Kidney (tissue), 14 donors: ENCODE results near the gene TTLL11. TPM values are rescaled to one million over a fixed set of nuclear protein-coding genes. Genes with fewer than 3 reads are reported as not detected.

Source experiments
- DNase-seq, 5 donors: peaks; one replicate each; pipeline ENCODE4 v3.0.0-alpha.2; 2013 to 2020
- FAIRE-seq: peaks from 2 replicates; lab custom pipeline; 2012; peaks lifted over from hg19 to GRCh38; lab: Jason Lieb, UNC
- H3K27ac ChIP-seq, 2 donors: one replicate each; pipeline ENCODE4 v1.7.0; 2013; ENCODE audit warnings: low read depth in 2 of 2, low read length in 2 of 2, inconsistent platforms in 1 of 2
- H3K27me3 ChIP-seq: one replicate; pipeline ENCODE4 v1.7.1; 2013; ENCODE audit warnings: low read length, inconsistent platforms; ENCODE audit not compliant: control insufficient read depth, insufficient read depth
- H3K36me3 ChIP-seq, 3 donors: one replicate each; pipeline versions ENCODE4 v1.7.0 to v1.7.1; 2013; ENCODE audit warnings: low read length in 3 of 3, control low read depth in 1 of 3, inconsistent platforms in 1 of 3; ENCODE audit not compliant: insufficient read depth in 3 of 3, control insufficient read depth in 2 of 3
- H3K4me1 ChIP-seq, 3 donors: one replicate each; pipeline versions ENCODE4 v1.7.0 to v1.7.1; 2013; ENCODE audit warnings: low read length in 3 of 3, inconsistent platforms in 1 of 3, low read depth in 1 of 3; ENCODE audit not compliant: control insufficient read depth in 2 of 3, insufficient read depth in 2 of 3
- H3K4me3 ChIP-seq, 3 donors: one replicate each; pipeline versions ENCODE4 v1.7.0 to v1.8.1; 2013; ENCODE audit warnings: low read length in 3 of 3, control low read depth in 1 of 3, inconsistent platforms in 1 of 3
- H3K9ac ChIP-seq, 3 donors: one replicate each; pipeline versions ENCODE4 v1.7.0 to v1.7.1; 2013; ENCODE audit warnings: low read length in 3 of 3, control low read depth in 1 of 3, inconsistent platforms in 1 of 3
- H3K9me3 ChIP-seq, 3 donors: one replicate each; pipeline versions ENCODE4 v1.7.0 to v1.7.1; 2013; ENCODE audit warnings: low read length in 3 of 3, control low read depth in 1 of 3, inconsistent platforms in 1 of 3; ENCODE audit not compliant: control insufficient read depth in 2 of 3, insufficient read depth in 1 of 3
- CTCF ChIP-seq: IDR thresholded peaks from 3 replicates; pipeline ENCODE4 v1.5.1; 2012; ENCODE audit warnings: mild to moderate bottlenecking, moderate library complexity, borderline replicate concordance; ENCODE audit not compliant: insufficient read depth; ENCODE audit errors: extremely low read depth
- intact Hi-C: fragments of 100-400 bp; cut with DNase I; formaldehyde crosslinking; loops from one replicate; pipeline ENCODE4 v1.11.1; 2022
- polyA plus RNA-seq: library from polyadenylated mRNA; stranded (reverse); fragments of 350-450 nt; fragmentation: Illumina TruSeq; extraction: RNeasy Lipid Tissue Mini Kit (QIAGEN cat#74804); gene quantifications from one replicate; pipeline ENCODE4 v1.2.3, GENCODE V29; 2014; ENCODE audit warnings: low read depth, low replicate concordance; ENCODE audit not compliant: insufficient read depth
- total RNA-seq: library from RNA; stranded (reverse); fragmentation: NEBNext Ultra II Directional; extraction: Animal tissue kit (Norgen Biotek cat#: 25700); gene quantifications from one replicate; pipeline ENCODE4 v1.2.1, GENCODE V29; 2021
- donor health status: control.
- donor health status: control.
- donor health status: control.
- donor health status: control.
- donor health status: control.
- donor health status: DM: yes; HTN: yes; CAD: no.
- donor health status: Normal renal cell carcinoma (clear cell type).

TTLL11 gene
- total and polyA plus RNA-seq, 2 donors from 2014 or later: 2.3 to 10.0 TPM

- peaks cover 4 to 24% (median 19%) of the 10 kb centered on the region in 3 donors for H3K4me1 ChIP-seq
- TF ChIP-seq CTCF: no peak
- intact Hi-C loops: no loop called here
- peak in 3 of 5 donors; percentile 54 to 74 (median 72) for DNase-seq
- H3K27me3 ChIP-seq: no peaks in the 10 kb centered on the region
- FAIRE-seq: peak; percentile 96
- H3K9ac ChIP-seq: no peak overlapping the region
- H3K27ac ChIP-seq: peak overlapping the region; percentile 66 to 85
- no peaks in the 10 kb centered on the region for H3K36me3 ChIP-seq
- H3K4me3 ChIP-seq: peak overlapping the region in 1 of 3 donors; percentile 5
- H3K9me3 ChIP-seq: no peaks in the 10 kb centered on the region
Observed at GRCh38 chr9:121876255-121876654, 216.9 kb downstream of the TTLL11 start.

GRCh38 chr9:121874524-121874923 is 218.6 kb downstream of the TTLL11 start:
- H3K9me3 ChIP-seq: no peaks in the 10 kb centered on the region
- no peaks in the 10 kb centered on the region for H3K27me3 ChIP-seq
- H3K4me1 ChIP-seq: peaks cover 4 to 24% (median 19%) of the 10 kb centered on the region in 3 donors
- no peak overlapping the region for H3K4me3 ChIP-seq
- no peak overlapping the region for H3K27ac ChIP-seq
- FAIRE-seq (no peak), DNase-seq (no peak)
- H3K36me3 ChIP-seq: no peaks in the 10 kb centered on the region
- intact Hi-C loops: no loop called here
- TF ChIP-seq CTCF: no peak
- no peak overlapping the region for H3K9ac ChIP-seq

GRCh38 chr9:121871431-121872025 is 221.6 kb downstream of the TTLL11 start:
- DNase-seq (no peak), FAIRE-seq (no peak)
- intact Hi-C loops: no loop called here
- no peaks in the 10 kb centered on the region for H3K27me3 ChIP-seq
- H3K36me3 ChIP-seq: no peaks in the 10 kb centered on the region
- H3K4me1 ChIP-seq: peaks cover 0 to 11% (median 5%) of the 10 kb centered on the region in 3 donors
- H3K27ac ChIP-seq: no peak overlapping the region
- no peak overlapping the region for H3K4me3 ChIP-seq
- TF ChIP-seq CTCF: no peak
- H3K9ac ChIP-seq: no peak overlapping the region
- no peaks in the 10 kb centered on the region for H3K9me3 ChIP-seq
